Parathyroid adenoma (tissue), 2 donors: ENCODE results near the gene IDS.
A peak's percentile ranks its signal among the peaks of the same experiment; 100 is the strongest.

Experiments used
- H2AFZ ChIP-seq: fragments of 300-600 bp; sonication (generic); one replicate; pipeline ENCODE4 v1.7.0; 2017; ENCODE audit warnings: antibody characterized with exemption, mild to moderate bottlenecking
- H3K27ac ChIP-seq: fragments of 300-600 bp; sonication (generic); one replicate; pipeline ENCODE4 v1.7.0; 2017
- H3K27me3 ChIP-seq: fragments of 300-600 bp; sonication (generic); one replicate; pipeline ENCODE4 v1.7.0; 2017; ENCODE audit warnings: low read length; ENCODE audit not compliant: control insufficient read depth, insufficient read depth
- H3K36me3 ChIP-seq: fragments of 300-600 bp; sonication (generic); one replicate; pipeline ENCODE4 v1.7.0; 2017; ENCODE audit warnings: low read length; ENCODE audit not compliant: control insufficient read depth, insufficient read depth
- H3K4me1 ChIP-seq: fragments of 300-600 bp; sonication (generic); one replicate; pipeline ENCODE4 v1.7.0; 2017; ENCODE audit warnings: control low read depth
- H3K4me2 ChIP-seq: fragments of 300-600 bp; sonication (generic); one replicate; pipeline ENCODE4 v1.7.0; 2017; ENCODE audit warnings: low read length
- H3K4me3 ChIP-seq: fragments of 300-600 bp; sonication (generic); one replicate; pipeline ENCODE4 v1.7.0; 2017; ENCODE audit warnings: low read depth, low read length
- H3K79me2 ChIP-seq: fragments of 300-600 bp; sonication (generic); one replicate; pipeline ENCODE4 v1.7.0; 2017; ENCODE audit warnings: control low read depth
- H3K9ac ChIP-seq: fragments of 300-600 bp; sonication (generic); one replicate; pipeline ENCODE4 v1.7.0; 2017; ENCODE audit warnings: mild to moderate bottlenecking
- H3K9me3 ChIP-seq: fragments of 300-600 bp; sonication (generic); one replicate; pipeline ENCODE4 v1.7.0; 2017; ENCODE audit warnings: low read length; ENCODE audit not compliant: control insufficient read depth
- CTCF ChIP-seq: fragments of 300-600 bp; sonication (generic); IDR thresholded peaks from one replicate; pipeline ENCODE4 v1.7.0; 2017; ENCODE audit warnings: antibody characterized with exemption, mild to moderate bottlenecking
- donor health status: primary hyperparathyroidism.

The IDS gene

GRCh38 chrX:149511081-149511480 lies 6.0 kb upstream of the IDS start:
- Histone ChIP-seq H3K9me3 (no peaks in the 10 kb centered on the region), H3K4me2 (no peak overlapping the region), H2AFZ (no peak overlapping the region), H3K79me2 (no peaks in the 10 kb centered on the region), H3K9ac (no peak overlapping the region), H3K27me3 (no peaks in the 10 kb centered on the region), H3K36me3 (no peaks in the 10 kb centered on the region), H3K4me3 (no peak overlapping the region), H3K27ac (no peak overlapping the region), H3K4me1 (no peaks in the 10 kb centered on the region)
- TF ChIP-seq CTCF, result no peak

DNA sequence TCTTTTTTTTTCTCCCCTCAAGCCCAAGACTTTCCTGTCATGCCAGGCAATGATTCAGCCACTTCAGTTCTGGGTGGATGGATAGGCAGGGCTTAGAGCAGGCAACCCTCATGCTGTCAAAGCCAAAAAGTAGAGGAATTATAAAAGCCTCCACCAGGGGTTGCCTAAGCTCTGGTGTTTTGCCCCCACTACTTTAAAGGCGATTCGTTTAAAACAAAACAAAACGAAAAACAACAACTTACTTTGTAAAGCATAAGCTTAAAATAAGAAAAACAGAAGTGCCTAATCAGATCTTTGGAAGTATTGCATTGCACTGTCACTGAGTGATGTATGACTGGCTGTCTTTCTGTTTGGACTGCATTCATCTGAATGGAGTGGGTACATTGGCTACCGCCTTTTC lies 5.3 kb upstream of the IDS start:
- Histone ChIP-seq H3K79me2 (no peaks in the 10 kb centered on the region), H3K9ac (no peak overlapping the region), H3K27ac (no peak overlapping the region), H3K9me3 (no peaks in the 10 kb centered on the region), H3K4me1 (no peaks in the 10 kb centered on the region), H3K36me3 (no peaks in the 10 kb centered on the region), H3K4me2 (no peak overlapping the region), H3K27me3 (no peaks in the 10 kb centered on the region), H2AFZ (peak overlapping the region; percentile 56), H3K4me3 (no peak overlapping the region)
- peak; percentile 25 for TF ChIP-seq CTCF

DNA sequence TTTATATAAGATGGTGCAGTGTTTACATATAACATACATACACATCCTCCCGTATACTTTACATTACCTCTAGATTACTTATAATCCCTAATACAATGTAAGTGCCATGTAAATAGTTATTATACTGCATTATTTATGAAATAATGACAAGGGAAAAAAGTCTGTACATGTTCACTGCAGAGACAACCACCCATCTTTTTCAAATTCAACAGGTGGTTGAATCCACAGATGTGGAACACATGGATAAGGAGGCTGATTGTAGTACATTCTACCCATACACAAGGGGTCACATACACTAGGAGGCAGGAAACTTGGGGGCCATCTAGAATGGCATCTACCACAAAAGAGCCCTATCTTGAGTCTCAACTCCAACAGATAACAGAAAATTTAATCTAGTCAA lies 3.4 kb upstream of the IDS start:
- TF ChIP-seq CTCF, result no peak

GRCh38 chrX:149506349-149506748 lies 1.2 kb upstream of the IDS start:
- Histone ChIP-seq H3K27ac (no peak overlapping the region), H3K79me2 (peaks cover 2% of the 10 kb centered on the region), H2AFZ (no peak overlapping the region), H3K4me3 (no peak overlapping the region), H3K4me2 (no peak overlapping the region), H3K9me3 (no peaks in the 10 kb centered on the region), H3K36me3 (no peaks in the 10 kb centered on the region), H3K27me3 (no peaks in the 10 kb centered on the region), H3K4me1 (no peaks in the 10 kb centered on the region), H3K9ac (no peak overlapping the region)
- TF ChIP-seq CTCF, result no peak

More for the DNA sequence above, 3.4 kb upstream of the IDS start:
- Histone ChIP-seq H3K4me3 (no peak overlapping the region), H3K36me3 (no peaks in the 10 kb centered on the region), H3K79me2 (no peaks in the 10 kb centered on the region), H3K9me3 (no peaks in the 10 kb centered on the region), H2AFZ (no peak overlapping the region), H3K27ac (no peak overlapping the region), H3K9ac (no peak overlapping the region), H3K27me3 (no peaks in the 10 kb centered on the region), H3K4me2 (no peak overlapping the region), H3K4me1 (no peaks in the 10 kb centered on the region)

- no peak for TF ChIP-seq CTCF
- Histone ChIP-seq H3K4me2 (no peak overlapping the region), H3K27ac (peak overlapping the region; percentile 96), H3K4me1 (no peaks in the 10 kb centered on the region), H3K9me3 (no peaks in the 10 kb centered on the region), H2AFZ (peak overlapping the region; percentile 58), H3K27me3 (no peaks in the 10 kb centered on the region), H3K36me3 (no peaks in the 10 kb centered on the region), H3K9ac (no peak overlapping the region), H3K79me2 (peaks cover 5% of the 10 kb centered on the region), H3K4me3 (peak overlapping the region; percentile 82)
Observed at GRCh38 chrX:149505671-149506070, 565 bp upstream of the IDS start.
